ENCODE data around the gene DYTN.

Gene DYTN

DNA sequence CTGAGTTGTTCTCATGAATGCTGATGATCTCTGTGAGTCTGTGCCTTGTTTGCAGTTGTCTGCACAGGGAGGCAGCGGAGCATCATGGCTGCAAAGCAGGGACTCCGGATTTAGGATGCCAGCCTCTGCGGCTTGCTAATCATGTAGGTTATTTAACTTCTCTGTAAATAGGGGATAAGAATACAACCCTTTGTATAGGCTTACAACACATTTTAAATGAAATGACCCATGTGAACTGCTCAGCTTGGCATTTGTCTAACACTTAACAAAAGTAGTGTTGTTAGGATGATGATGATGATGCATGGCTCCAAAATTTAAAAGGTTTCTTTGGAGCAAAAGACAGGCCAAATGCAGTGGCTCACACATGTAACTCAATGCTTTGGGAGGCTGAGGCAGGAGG, 19.4 kb downstream of the DYTN start:
- no peak for DNase-seq

- no peak for DNase-seq
These were observed 21.3 kb downstream of the DYTN start for GRCh38 chr2:206696910-206697309.

DNA sequence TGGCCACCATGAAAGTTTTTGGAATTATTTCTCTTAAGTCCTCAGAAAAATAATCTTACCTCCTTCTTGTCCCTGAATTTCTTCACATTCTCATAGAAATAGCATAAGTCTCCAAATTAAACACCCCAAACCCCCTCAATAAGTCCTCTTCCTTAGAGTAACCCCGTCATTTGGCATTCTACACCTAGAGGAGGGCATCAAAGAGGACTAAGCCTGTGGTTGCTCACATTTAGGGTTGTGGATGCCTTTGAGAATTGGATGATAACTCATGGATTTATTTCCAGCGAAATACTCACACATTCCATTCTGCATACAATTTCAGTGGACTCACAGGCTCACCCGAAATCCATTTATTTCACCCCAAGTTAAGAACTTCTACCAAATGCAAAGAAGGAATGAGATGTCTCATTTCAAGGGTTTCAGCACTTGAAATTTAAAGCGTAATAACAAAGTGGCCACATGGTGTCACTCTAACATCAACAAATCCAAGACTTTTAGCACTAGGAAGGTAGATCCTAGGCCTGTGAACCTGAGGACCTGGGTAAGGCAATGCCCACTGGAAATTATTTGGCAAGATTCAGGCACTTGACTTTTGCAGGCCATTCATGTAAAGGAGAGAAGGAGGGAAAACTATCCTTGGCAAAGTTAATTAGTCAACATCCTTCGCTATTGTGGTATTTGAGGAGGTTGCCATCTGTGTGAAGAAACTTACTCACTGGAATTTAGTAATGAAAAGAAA, 24.6 kb downstream of the DYTN start:
- DNase-seq, result peak; percentile 20

GRCh38 chr2:206692971-206693370, 25.2 kb downstream of the DYTN start:
- no peak for DNase-seq

DNA sequence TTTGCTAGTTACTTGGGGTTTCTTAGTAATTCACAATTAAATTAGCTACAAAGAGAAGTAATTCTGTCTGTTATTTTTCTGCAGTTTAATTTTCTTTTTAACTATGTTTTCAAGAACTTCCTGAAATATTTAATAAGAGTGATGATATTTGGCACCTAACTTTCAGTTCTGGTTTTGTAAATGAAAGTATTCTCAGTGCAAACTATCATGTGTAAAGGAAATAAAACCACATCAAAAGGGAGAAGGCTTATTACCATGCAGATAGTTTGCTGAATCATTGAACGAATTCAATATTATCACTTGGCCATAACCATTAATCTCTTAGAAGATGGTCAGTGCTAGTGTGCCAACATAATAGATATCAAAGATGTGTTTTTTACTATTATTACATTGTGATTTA, 29.2 kb downstream of the DYTN start:
- no peak for DNase-seq

GRCh38 chr2:206688453-206688852, 29.7 kb downstream of the DYTN start:
- no peak for DNase-seq

- DNase-seq, result no peak
These were observed 34.6 kb downstream of the DYTN start for GRCh38 chr2:206683546-206683945.

DNA sequence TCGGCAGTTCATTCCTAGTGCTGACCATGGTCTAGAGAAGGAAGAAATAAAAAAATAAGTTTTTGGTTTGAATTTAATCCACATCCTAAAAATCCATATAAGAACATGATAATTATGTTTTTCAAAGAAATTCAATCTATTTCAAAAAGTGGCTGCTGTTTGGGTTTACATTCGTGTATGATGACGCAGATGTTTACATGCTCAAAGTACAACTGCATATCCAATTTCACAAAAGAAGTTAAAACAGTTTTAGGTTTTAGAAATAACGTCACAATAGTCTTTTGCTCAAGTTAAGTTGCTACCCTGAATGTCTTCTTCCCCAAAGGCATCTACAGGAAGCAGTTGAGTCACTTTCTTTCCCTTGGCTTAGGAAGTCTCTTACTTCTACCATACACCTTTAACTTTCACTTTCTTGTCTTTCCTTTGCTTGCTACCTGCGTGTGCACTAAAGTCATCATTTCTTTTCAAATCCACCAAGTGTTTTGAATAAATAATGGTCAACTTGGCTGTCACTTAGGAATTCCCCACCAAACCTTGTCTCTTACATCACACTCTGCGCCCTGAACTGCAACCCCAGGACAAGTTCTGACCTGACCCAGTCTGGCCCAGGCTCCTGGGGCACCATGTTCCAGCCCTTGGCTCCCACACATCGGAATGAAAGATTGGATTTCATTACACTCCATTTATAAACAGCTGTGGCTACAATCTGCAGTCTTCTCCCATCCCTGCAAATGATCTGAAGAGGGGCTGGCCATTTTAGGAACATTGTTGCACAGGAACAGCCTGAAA, 47.5 kb downstream of the DYTN start:
- no peak for DNase-seq

GRCh38 chr2:206665251-206665650, 52.9 kb downstream of the DYTN start:
- no peak for DNase-seq

DNA sequence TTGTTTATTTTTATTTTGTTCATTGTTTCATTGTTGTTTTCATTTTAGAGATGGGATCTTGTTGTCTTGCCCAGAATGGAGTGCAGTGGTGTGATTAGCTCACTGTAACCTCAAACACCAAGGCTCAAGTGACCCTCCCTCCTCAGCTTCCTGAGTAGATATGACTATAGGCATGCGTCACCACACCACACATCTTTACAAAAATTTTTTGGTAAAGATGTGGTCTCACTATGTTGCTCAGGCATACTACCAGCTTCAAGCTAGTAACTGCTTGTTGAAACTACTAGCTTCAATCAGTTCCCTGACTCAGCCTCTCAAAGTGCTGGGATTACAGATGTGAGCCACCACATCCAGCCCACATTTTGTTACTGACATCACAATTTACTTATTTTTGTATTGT, 61.1 kb downstream of the DYTN start:
- no peak for DNase-seq

- no peak for DNase-seq
These were observed 70.2 kb downstream of the DYTN start for GRCh38 chr2:206647985-206648384.

GRCh38 chr2:206642075-206643025, 75.8 kb downstream of the DYTN start, which contains the start of gene FAM237A:
TSS of gene FAM237A (plus strand) at chr2:206642487. CDS start at chr2:206644237, 1,750 bp downstream.
- DNase-seq, result peak; percentile 32

DNA sequence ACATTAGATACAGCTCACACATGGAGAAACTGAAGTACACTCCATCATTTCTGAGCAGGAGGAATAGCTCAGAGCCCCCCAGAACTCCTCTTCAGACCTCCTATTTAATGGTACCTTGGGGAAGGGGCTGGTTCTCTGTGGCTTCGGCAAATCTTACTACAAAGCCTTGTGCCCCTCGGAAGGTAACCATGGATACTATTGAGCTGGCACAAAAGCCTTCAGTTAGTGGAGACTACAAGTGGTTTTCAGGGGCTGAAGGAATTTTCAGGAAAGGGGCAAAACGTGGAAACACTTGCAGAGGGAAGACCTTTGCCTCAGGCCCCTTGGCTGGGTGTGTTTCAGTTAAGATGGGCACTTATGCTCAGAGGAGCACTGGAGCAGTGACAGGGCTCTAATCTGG, 77.0 kb downstream of the DYTN start:
- DNase-seq, result no peak

- no peak for DNase-seq
These were observed 78.6 kb downstream of the DYTN start for GRCh38 chr2:206639636-206640035.

GRCh38 chr2:206635015-206635414, 83.2 kb downstream of the DYTN start:
- no peak for DNase-seq

DNA sequence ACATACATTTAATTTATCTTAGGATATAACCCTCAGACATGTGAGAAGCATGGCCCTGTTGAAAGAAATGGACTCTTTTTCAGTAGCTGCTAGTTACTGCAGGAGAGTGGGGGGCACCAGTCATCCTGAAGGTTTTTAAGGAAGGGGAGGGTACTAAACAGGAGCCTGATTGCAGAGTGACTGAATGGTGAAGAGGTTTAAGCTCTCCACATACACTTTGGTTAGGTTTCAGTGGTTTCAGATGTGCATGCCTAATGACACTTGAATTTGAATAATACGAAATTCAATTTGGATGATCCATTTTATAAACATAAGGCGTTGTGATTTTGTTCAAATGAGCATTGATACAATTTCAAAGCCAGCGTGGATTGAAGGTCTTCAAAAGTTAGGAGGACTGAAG, 86.9 kb downstream of the DYTN start:
- DNase-seq, result no peak

DNA sequence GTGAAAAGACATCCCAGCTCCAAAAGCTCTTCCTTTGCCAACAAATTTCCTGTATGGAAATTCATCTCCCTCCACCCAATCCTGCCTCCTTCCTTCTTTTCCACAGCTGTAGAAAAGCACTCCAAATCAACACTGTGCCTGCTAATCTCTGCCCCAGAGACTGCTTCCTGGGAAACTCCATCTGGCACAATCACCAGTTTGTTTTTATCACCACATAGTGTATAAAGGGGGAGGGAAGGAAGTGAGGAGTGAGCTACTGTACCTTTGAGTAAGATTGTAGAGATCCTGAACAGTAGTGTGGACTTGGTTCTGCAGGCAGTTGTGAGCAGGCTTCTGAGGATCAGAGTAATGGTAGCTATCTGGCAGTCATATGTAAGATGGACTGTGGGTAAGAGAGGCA, 90.6 kb downstream of the DYTN start:
- DNase-seq, result no peak

GRCh38 chr2:206626108-206626507, 92.1 kb downstream of the DYTN start:
- DNase-seq, result no peak

DNA sequence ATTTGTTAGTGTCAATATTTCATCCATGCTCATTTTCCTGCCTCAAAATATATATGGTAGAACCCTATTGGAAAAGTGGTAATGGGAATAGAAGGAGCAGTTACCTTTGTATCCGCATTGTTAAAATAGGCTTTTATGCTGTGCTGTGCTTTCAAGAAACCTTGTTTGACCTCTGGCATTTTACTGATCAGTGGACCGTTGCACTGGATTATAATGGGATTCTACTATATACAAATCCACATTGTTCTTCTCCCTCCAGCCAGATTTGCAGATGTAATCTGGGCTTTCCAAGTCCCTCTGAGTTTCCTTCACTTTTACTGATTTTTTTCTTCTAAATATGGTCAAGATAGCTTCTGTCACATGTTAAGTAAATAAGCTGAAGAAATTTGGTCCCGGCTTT, 99.2 kb downstream of the DYTN start:
- no peak for DNase-seq

- DNase-seq, result no peak
These were observed 102.0 kb downstream of the DYTN start for GRCh38 chr2:206616151-206616550.

GRCh38 chr2:206615417-206616089, 102.6 kb downstream of the DYTN start:
- DNase-seq, result no peak

DNA sequence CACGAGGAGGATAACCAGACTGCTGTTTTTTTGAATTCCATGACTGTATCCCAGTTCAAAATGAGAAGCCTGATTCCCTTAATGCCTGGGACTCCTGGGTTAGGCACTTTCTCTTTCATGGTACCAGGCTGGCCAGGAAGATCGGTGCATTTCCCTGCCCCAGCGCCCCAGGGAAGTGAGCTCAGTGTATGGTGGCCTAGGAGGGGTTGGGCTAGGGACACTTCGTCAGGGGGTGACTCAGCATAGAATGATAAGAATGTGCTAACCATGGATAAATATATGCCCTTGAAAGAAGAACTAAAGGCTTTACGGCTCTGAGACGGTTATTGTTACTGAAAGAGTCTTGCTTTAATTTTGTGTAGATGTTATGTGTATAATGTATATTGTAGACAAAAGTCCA, 103.4 kb downstream of the DYTN start:
- no peak for DNase-seq

DNA sequence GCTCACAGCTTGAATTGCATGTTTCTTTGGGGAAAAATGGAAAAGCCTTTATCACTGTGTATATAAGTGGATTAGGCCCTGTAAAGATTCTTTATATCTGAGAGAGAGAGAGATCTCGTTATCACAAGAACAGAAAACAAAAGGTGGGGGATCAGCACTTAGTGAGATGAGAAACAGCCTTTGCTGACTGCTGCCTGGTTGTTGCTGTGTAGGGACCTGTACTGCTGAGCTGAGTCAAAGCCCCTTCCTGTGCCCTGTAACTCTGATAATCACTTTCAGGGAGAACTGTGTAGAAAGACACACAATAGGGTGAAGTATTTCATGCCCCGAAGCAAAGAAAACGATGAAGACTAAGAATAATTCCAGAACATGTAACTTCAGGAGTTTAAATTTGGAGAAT, 106.5 kb downstream of the DYTN start:
- no peak for DNase-seq
